A549 (cell line): ENCODE measurements around the gene FAM131C.

Source experiments
- CEBPB ChIP-seq, 2 experiments: fragments of >200 bp in 1 of 2; sonication (Bioruptor Twin) in 1 of 2; formaldehyde crosslinking in 1 of 2; IDR thresholded peaks; 2 replicates each; pipeline ENCODE4 v1.6.1; 2012 to 2016
- CHD4 ChIP-seq: fragments of 200-600 bp; sonication (generic); IDR thresholded peaks from 2 replicates; pipeline ENCODE4 v1.6.1; 2016; ENCODE audit warnings: antibody characterized with exemption, mild to moderate bottlenecking, borderline replicate concordance
- EP300 ChIP-seq, 2 experiments: fragments of >200 bp; sonication (Bioruptor Twin); formaldehyde crosslinking; IDR thresholded peaks; 2 replicates in 1 of 2; 3 replicates in 1 of 2; pipeline ENCODE4 v1.6.1; 2016 to 2017
- ESRRA ChIP-seq: fragments of 150-350 bp; IDR thresholded peaks from 2 replicates; pipeline ENCODE4 v1.6.1; 2014; ENCODE audit warnings: mild to moderate bottlenecking, low read length, borderline replicate concordance
- KDM1A ChIP-seq: fragments of 200-600 bp; sonication (generic); IDR thresholded peaks from 2 replicates; pipeline ENCODE4 v1.6.1; 2016; ENCODE audit warnings: low read depth, mild to moderate bottlenecking
- MAZ ChIP-seq: fragments of 150-350 bp; IDR thresholded peaks from 2 replicates; pipeline ENCODE4 v1.6.1; 2014; ENCODE audit warnings: antibody characterized with exemption, low read depth, low read length, borderline replicate concordance
- NR3C1 ChIP-seq: fragments of >200 bp; sonication (Bioruptor Twin); formaldehyde crosslinking; IDR thresholded peaks from 3 replicates; pipeline ENCODE4 v1.6.1; 2017
- RFX5 ChIP-seq: fragments of 450-650 bp; IDR thresholded peaks from 2 replicates; pipeline ENCODE4 v1.7.1; 2014; ENCODE audit warnings: antibody characterized with exemption, mild to moderate bottlenecking, moderate library complexity
- TF ChIP-seq, protein P1 (sequence below): fragments of >200 bp; sonication (Bioruptor Twin); formaldehyde crosslinking; IDR thresholded peaks from 3 replicates; pipeline ENCODE4 v1.5.1; 2016
- TF ChIP-seq, protein P2 (sequence below): fragments of 250-450 bp; sonication (Bioruptor Pico); IDR thresholded peaks from 2 replicates; pipeline ENCODE4 v1.5.0; 2021; ENCODE audit warnings: mild to moderate bottlenecking, moderate library complexity, borderline replicate concordance
- TF ChIP-seq, protein P3 (sequence below): IDR thresholded peaks from 2 replicates; pipeline ENCODE4 v1.6.1; 2012
- TF ChIP-seq, protein P4 (sequence below): fragments of 200-600 bp; sonication (generic); IDR thresholded peaks from 2 replicates; pipeline ENCODE4 v1.6.1; 2016; ENCODE audit warnings: antibody characterized with exemption, mild to moderate bottlenecking, moderate library complexity

DNA sequence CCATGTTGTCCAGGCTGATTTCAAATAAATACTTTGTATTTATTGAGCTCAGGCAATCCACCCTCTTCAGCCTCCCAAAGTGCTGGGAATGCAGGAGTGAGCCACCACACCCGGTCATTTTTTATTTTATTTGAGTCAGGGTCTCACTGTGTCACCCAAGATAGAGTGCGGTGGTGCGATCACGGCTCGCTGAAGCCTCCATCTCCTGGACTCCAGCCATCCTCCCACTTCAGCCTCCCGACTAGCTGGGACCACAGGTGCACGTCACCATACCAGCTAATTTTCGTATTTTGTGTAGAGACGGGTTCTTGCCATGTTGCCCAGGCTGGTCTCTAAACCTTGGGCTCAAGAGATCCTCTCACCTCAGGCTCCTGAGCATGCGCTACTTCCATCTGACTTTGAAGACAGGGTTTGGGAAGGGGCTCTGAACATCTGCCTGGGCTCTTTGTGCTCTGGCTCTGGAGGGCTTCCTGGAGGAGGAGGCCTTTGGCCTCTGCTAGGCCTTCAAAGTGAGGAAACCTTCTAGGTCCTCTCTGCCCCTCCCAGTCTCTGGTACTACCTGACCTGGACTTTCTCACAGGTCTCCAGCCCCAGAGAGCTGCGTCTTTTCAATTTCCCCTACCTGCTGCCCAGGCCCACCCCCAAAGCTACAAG is 61.4 kb downstream of the FAM131C start:
- TF ChIP-seq KDM1A (no peak), CEBPB (IDR thresholded peaks at IDR 0.05) (no peak), ESRRA (no peak), EP300 (IDR thresholded peaks at IDR 0.05) (no peak), MAZ (no peak), RFX5 (no peak), NR3C1 (no peak), CHD4 (no peak)
- TF ChIP-seq, protein P1, sequence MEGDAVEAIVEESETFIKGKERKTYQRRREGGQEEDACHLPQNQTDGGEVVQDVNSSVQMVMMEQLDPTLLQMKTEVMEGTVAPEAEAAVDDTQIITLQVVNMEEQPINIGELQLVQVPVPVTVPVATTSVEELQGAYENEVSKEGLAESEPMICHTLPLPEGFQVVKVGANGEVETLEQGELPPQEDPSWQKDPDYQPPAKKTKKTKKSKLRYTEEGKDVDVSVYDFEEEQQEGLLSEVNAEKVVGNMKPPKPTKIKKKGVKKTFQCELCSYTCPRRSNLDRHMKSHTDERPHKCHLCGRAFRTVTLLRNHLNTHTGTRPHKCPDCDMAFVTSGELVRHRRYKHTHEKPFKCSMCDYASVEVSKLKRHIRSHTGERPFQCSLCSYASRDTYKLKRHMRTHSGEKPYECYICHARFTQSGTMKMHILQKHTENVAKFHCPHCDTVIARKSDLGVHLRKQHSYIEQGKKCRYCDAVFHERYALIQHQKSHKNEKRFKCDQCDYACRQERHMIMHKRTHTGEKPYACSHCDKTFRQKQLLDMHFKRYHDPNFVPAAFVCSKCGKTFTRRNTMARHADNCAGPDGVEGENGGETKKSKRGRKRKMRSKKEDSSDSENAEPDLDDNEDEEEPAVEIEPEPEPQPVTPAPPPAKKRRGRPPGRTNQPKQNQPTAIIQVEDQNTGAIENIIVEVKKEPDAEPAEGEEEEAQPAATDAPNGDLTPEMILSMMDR = no peak
- TF ChIP-seq, protein P2, sequence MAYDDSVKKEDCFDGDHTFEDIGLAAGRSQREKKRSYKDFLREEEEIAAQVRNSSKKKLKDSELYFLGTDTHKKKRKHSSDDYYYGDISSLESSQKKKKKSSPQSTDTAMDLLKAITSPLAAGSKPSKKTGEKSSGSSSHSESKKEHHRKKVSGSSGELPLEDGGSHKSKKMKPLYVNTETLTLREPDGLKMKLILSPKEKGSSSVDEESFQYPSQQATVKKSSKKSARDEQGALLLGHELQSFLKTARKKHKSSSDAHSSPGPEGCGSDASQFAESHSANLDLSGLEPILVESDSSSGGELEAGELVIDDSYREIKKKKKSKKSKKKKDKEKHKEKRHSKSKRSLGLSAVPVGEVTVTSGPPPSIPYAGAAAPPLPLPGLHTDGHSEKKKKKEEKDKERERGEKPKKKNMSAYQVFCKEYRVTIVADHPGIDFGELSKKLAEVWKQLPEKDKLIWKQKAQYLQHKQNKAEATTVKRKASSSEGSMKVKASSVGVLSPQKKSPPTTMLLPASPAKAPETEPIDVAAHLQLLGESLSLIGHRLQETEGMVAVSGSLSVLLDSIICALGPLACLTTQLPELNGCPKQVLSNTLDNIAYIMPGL (CRISPR knock-in tag) = no peak
- TF ChIP-seq, protein P3, sequence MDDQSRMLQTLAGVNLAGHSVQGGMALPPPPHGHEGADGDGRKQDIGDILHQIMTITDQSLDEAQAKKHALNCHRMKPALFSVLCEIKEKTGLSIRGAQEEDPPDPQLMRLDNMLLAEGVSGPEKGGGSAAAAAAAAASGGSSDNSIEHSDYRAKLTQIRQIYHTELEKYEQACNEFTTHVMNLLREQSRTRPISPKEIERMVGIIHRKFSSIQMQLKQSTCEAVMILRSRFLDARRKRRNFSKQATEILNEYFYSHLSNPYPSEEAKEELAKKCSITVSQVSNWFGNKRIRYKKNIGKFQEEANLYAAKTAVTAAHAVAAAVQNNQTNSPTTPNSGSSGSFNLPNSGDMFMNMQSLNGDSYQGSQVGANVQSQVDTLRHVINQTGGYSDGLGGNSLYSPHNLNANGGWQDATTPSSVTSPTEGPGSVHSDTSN = no peak
- TF ChIP-seq, protein P4, sequence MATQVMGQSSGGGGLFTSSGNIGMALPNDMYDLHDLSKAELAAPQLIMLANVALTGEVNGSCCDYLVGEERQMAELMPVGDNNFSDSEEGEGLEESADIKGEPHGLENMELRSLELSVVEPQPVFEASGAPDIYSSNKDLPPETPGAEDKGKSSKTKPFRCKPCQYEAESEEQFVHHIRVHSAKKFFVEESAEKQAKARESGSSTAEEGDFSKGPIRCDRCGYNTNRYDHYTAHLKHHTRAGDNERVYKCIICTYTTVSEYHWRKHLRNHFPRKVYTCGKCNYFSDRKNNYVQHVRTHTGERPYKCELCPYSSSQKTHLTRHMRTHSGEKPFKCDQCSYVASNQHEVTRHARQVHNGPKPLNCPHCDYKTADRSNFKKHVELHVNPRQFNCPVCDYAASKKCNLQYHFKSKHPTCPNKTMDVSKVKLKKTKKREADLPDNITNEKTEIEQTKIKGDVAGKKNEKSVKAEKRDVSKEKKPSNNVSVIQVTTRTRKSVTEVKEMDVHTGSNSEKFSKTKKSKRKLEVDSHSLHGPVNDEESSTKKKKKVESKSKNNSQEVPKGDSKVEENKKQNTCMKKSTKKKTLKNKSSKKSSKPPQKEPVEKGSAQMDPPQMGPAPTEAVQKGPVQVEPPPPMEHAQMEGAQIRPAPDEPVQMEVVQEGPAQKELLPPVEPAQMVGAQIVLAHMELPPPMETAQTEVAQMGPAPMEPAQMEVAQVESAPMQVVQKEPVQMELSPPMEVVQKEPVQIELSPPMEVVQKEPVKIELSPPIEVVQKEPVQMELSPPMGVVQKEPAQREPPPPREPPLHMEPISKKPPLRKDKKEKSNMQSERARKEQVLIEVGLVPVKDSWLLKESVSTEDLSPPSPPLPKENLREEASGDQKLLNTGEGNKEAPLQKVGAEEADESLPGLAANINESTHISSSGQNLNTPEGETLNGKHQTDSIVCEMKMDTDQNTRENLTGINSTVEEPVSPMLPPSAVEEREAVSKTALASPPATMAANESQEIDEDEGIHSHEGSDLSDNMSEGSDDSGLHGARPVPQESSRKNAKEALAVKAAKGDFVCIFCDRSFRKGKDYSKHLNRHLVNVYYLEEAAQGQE = no peak
